ENCODE data around the gene SLC12A3.

SLC12A3 gene

DNA sequence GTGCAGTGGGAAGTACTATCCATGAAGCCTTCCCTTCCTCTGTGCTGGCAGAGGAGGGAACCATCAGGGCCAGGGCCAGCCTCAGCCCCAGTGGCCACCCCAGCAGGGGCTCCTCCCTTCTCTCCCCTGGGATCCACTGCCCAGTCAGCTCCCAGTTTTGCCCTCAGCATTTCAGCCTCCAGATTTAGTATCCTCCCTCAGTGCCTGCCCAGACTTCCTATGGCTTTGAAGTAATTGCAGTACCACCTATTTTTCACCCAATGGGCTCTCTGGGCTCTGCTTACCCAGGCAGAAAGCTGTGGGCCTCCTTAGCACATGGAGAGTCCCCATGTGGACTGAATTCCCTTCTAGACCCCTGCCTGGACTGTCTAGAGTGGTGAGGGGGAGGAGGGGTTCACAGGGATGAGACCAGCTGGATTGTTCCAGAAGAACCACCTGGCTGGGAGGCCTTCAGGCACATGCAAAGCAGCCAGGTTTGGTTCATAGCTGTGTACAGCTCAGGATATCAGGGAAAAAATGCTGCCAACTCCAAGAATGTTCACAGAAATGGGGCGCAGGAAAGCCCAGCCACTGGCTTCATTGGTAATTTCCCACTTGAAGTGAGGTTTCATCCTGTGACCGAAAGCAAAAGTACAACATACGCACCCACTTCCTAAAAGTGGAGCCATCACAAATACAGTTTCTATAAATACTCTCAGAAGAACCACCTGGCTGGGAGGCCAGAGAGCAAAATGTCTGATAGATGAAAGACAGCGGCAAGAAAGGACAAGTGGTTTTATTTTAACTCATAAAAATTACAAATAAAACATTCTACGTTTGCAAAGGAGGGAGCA is 51.8 kb downstream of the SLC12A3 start:
- H3K4me3 ChIP-seq (ENCODE audit: low read depth, low read length) = no peak overlapping the region
- no peak for TF ChIP-seq CTCF (IDR thresholded peaks at IDR 0.05; ENCODE audit: borderline replicate concordance, insufficient read depth, low read depth, low read length)

GRCh38 chr16:56918467-56919012 is 53.5 kb downstream of the SLC12A3 start:
- no peak overlapping the region for H3K4me3 ChIP-seq (ENCODE audit: low read depth, low read length)
- TF ChIP-seq CTCF (IDR thresholded peaks at IDR 0.05; ENCODE audit: borderline replicate concordance, insufficient read depth, low read depth, low read length) = no peak

DNA sequence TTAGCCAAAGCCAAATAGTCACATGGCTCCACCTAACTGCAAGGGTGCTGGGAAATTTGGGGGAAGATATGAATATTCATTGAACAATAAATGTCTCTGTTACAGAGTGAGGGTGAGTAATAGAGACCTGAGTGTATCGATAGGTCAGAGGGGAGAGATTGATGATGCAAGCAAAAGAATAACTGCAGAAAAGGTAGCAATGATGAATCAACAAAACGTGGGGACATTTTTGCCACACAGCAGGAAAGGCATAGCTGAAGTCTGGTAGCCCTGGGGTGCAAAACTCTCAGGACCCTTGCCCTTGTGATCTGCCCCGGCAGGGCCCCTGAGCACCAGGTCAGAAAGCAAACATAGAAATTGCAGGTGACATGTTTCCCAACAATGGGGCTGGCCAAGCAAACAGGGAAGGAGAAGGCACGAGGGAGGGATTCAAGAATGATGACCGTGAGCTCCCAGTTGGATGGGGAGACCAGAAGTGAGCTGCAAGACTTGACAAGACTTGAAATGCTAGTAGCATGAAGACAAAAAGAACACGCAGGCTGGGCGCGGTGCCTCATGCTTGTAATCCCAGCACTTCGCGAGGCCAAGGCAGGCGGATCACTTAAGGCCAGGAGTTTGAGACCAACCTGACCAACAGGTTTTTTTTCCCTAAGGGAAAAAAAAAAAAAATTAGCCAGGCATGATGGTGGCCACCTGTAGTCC is 54.2 kb downstream of the SLC12A3 start:
- no peak for TF ChIP-seq CTCF (IDR thresholded peaks at IDR 0.05; ENCODE audit: borderline replicate concordance, insufficient read depth, low read depth, low read length)

GRCh38 chr16:56921571-56921970 is 56.6 kb downstream of the SLC12A3 start:
- no peak for TF ChIP-seq CTCF (IDR thresholded peaks at IDR 0.05; ENCODE audit: borderline replicate concordance, insufficient read depth, low read depth, low read length)
- H3K4me3 ChIP-seq (ENCODE audit: low read depth, low read length) = no peak overlapping the region

More for the DNA sequence above, 54.2 kb downstream of the SLC12A3 start:
- no peak overlapping the region for H3K4me3 ChIP-seq (ENCODE audit: low read depth, low read length)

DNA sequence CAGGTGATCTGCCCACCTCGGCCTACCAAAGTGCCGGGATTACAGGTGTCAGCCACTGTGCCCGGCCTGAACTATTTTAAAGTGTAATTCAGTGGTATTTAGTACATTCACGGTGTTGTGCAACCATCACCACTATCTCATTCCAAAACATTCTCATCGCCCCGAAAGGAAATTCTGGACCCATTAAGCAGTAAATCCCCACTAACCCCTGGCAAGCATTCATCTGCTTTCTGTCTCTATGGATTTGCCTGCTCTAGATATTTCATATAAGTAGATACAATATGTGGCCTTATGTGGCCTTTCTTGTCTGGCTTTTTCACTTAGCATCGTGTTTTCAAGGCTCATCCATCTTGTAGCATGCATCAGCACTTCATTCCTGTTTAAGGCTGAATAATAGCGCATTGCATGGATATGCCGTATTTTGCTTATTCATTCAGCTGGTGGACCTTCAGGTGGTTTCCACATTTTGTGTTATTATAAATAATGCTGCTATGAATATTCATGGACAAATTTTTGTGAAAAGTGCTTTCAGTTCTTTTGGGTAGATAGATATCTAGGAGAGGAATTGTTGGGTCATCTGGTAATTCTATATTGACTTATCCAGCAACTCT is 58.6 kb downstream of the SLC12A3 start:
- no peak for TF ChIP-seq CTCF (IDR thresholded peaks at IDR 0.05; ENCODE audit: borderline replicate concordance, insufficient read depth, low read depth, low read length)
- H3K4me3 ChIP-seq (ENCODE audit: low read depth, low read length) = no peak overlapping the region

DNA sequence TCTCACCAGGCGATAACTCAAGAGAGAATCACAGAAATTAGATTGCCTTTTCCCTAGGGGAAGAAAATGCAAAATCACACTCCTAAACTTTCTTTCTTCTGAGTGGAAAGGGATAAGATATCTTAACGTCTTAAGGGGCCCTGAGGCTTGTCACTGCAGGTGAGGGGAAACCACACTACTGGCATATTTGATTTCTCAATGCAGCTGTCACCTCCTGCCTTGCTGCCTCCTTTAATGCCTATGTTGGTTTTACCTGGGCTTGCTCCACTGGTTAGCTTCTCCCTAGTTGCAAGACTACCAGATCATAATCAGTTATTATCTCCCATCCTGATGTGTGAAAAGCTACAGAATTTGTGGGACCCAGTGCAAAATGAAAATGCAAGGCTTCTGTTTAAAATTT is 62.5 kb downstream of the SLC12A3 start:
- no peak overlapping the region for H3K4me3 ChIP-seq (ENCODE audit: low read depth, low read length)
- no peak for TF ChIP-seq CTCF (IDR thresholded peaks at IDR 0.05; ENCODE audit: borderline replicate concordance, insufficient read depth, low read depth, low read length)
